ENCODE data around the gene GPR153. TPM values are rescaled to one million over a fixed set of nuclear protein-coding genes. Genes with fewer than 3 reads are reported as not detected.

GPR153 gene
- total and polyA plus RNA-seq, 10 donors = 2.1 to 26.6 (median 12.4) TPM

DNA sequence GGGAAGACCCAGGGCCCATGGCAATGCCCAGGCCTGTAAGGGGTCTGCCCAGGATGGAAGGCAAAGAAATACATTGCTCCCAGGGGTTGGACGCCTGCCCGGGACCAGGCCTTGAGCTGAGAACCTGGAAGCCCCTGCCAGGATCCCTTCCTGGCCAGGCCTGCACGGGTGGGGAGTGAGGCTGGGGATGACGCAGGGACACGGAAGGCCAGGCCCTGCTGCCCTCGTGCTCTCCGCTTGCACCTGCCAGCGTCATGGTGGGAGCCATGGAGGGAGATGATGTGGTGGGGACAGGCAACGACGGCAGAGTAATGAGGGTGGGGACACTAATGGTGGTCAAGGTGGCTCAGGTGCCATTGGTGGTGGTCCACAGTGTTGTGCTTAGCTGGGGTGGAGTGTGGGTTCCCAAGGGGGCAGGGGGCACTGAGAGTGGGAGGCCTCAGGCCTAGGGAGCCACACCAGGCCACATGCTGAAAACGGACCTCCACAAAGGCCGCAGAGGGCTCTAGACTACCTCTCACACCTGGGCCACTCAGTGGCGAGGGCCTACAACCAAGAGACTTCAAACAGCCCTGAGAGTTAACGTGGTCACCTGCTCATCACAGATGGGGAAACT lies 12.6 kb downstream of the GPR153 start:
- intact Hi-C loops (cut with DNase I; ENCODE audit: low total_unique reads) = loop anchor here (5.0 kb wide), 2 partner anchors 94 to 159 kb away; no protein-coding TSS in a partner anchor
- TF ChIP-seq CTCF (IDR thresholded peaks at IDR 0.05 in 8 of 11, conservative IDR thresholded peaks at IDR 0.05 in 3 of 11) (no peak), POLR2A (IDR thresholded peaks at IDR 0.05) (no peak), POLR2AphosphoS5 (IDR thresholded peaks at IDR 0.05) (peak; percentile 50 to 77 (median 60))
- peaks cover 25 to 69% (median 46%) of the 10 kb centered on the region in 6 donors for H3K4me1 ChIP-seq
- DNase-seq = no peak
- H3K9me3 ChIP-seq = no peaks in the 10 kb centered on the region
- H3K4me3 ChIP-seq = peak overlapping the region in 1 of 8 donors; percentile 32
- WGBS, 5 donors = 62 to 91% (median 78%) methylated on average over 11 to 14 of the region's 14 CpGs
- peaks cover 10 to 95% (median 65%) of the 10 kb centered on the region in 7 donors for H3K27me3 ChIP-seq (replicated peaks in 1 of 7)
- H3K36me3 ChIP-seq = no peaks in the 10 kb centered on the region
- peak overlapping the region in 3 of 8 donors; percentile 10 to 55 (median 32) for H3K27ac ChIP-seq

DNA sequence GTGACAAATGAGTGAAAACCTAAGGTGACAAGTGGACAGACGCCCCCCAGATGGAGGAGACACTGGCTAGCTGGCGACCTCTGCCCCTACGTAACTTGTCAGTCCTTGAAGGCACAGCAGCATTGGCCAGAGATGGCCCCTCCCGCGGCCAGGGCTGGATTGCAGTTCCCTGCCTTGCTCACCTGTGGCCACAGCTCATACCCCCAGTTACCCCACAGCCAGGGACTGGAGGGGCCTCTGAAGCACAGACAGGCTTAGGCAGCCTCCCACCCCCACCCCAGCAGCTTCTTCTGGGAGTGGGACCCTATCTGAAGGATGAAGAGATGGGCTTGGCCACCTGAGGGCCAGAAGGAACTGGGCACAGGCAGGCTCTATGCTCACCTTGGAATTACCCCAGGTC lies 13.2 kb downstream of the GPR153 start:
- H3K27me3 ChIP-seq (replicated peaks in 1 of 7) = peaks cover 10 to 100% (median 71%) of the 10 kb centered on the region in 7 donors
- no peak for TF ChIP-seq CTCF (IDR thresholded peaks at IDR 0.05 in 8 of 11, conservative IDR thresholded peaks at IDR 0.05 in 3 of 11)
- TF ChIP-seq POLR2AphosphoS5 (IDR thresholded peaks at IDR 0.05) = no peak
- no peak for TF ChIP-seq POLR2A (IDR thresholded peaks at IDR 0.05)
- H3K36me3 ChIP-seq = no peaks in the 10 kb centered on the region
- peaks cover 25 to 71% (median 47%) of the 10 kb centered on the region in 6 donors for H3K4me1 ChIP-seq
- 68 to 84% (median 76%) methylated on average over 5 of the region's 5 CpGs; no CpG with 5 or more reads in 1 of the 5 donors for WGBS, 5 donors
- peak overlapping the region in 2 of 8 donors; percentile 10 to 55 for H3K27ac ChIP-seq
- H3K4me3 ChIP-seq = no peak overlapping the region
- H3K9me3 ChIP-seq = no peaks in the 10 kb centered on the region
- no peak for DNase-seq
- intact Hi-C loops (cut with DNase I; ENCODE audit: low total_unique reads) = loop anchor here (5.0 kb wide), 2 partner anchors 95 to 160 kb away; no protein-coding TSS in a partner anchor

GRCh38 chr1:6246497-6247467 lies 14.1 kb downstream of the GPR153 start:
- peak; percentile 94 for DNase-seq
- TF ChIP-seq POLR2AphosphoS5 (IDR thresholded peaks at IDR 0.05) (peak; percentile 64 to 73 (median 67)), POLR2A (IDR thresholded peaks at IDR 0.05) (no peak), CTCF (IDR thresholded peaks at IDR 0.05 in 8 of 11, conservative IDR thresholded peaks at IDR 0.05 in 3 of 11) (peak; percentile 85 to 98 (median 95))
- intact Hi-C loops (cut with DNase I; ENCODE audit: low total_unique reads) = loop anchor here (5.0 kb wide), 2 partner anchors 96 to 161 kb away; no protein-coding TSS in a partner anchor
- Histone ChIP-seq H3K4me3 (peak overlapping the region in 1 of 8 donors; percentile 52), H3K36me3 (no peaks in the 10 kb centered on the region), H3K9me3 (no peaks in the 10 kb centered on the region), H3K4me1 (peaks cover 27 to 79% (median 56%) of the 10 kb centered on the region in 6 donors), H3K27ac (no peak overlapping the region), H3K27me3 (replicated peaks in 1 of 7) (peaks cover 12 to 100% (median 80%) of the 10 kb centered on the region in 7 donors)
- WGBS, 5 donors = 5 to 11% (median 7%) methylated on average over 17 to 30 of the region's 30 CpGs
